Caco-2 (cell line): ENCODE results near the gene SEC31B. TPM values are rescaled to one million over a fixed set of nuclear protein-coding genes. Genes with fewer than 3 reads are reported as not detected.

Source experiments
- BruUV-seq: library from RNA; stranded (reverse); fragments of 400-500 nt; replicated peaks from 2 replicates; lab custom pipeline; 2021; lab: Mats Ljungman, UMichigan
- CTCF ChIA-PET: fragments of 300-600 bp; sonication (Branson Sonifier 250); formaldehyde crosslinking; loops from one replicate; lab custom pipeline; 2022; ENCODE audit warnings: antibody characterized with exemption; lab: Charles Lee
- POLR2A ChIA-PET: fragments of 300-600 bp; sonication (Branson Sonifier 250); formaldehyde crosslinking; loops from one replicate; lab custom pipeline; 2022; ENCODE audit warnings: antibody characterized with exemption; lab: Charles Lee
- DNase-seq, 2 experiments: peaks; one replicate each; pipeline versions ENCODE4 v3.0.0 to v3.0.0-alpha.2; 2020 to 2022
- H3K27me3 ChIP-seq: replicated peaks from 2 replicates; pipeline ENCODE4 v1.6.0; 2011; ENCODE audit warnings: low read length; ENCODE audit not compliant: control insufficient read depth, insufficient read depth
- H3K36me3 ChIP-seq: 2 replicates; pipeline ENCODE4 v1.5.1; 2011; ENCODE audit warnings: low read length; ENCODE audit not compliant: control insufficient read depth, insufficient read depth
- H3K4me1 ChIP-seq: fragments of 250-450 bp; sonication (Bioruptor Pico); 2 replicates; pipeline ENCODE4 v1.5.1; 2020; ENCODE audit warnings: mild to moderate bottlenecking
- H3K4me3 ChIP-seq: 2 replicates; pipeline ENCODE4 v1.5.1; 2011; ENCODE audit warnings: low read depth, mild to moderate bottlenecking, control low read depth, low read length
- H3K9me3 ChIP-seq: fragments of 250-450 bp; sonication (Bioruptor Pico); 2 replicates; pipeline ENCODE4 v1.5.1; 2020; ENCODE audit warnings: mild to moderate bottlenecking, moderate library complexity
- H3K27ac Mint-ChIP-seq: one replicate; pipeline ENCODE4 v1.8.0; 2022; ENCODE audit warnings: mixed read lengths; ENCODE audit not compliant: unreplicated experiment
- H3K27me3 Mint-ChIP-seq: one replicate; pipeline ENCODE4 v1.8.0; 2022; ENCODE audit warnings: mixed read lengths; ENCODE audit not compliant: insufficient read depth, unreplicated experiment
- H3K36me3 Mint-ChIP-seq: one replicate; pipeline ENCODE4 v1.8.0; 2022; ENCODE audit warnings: mild to moderate bottlenecking, mixed read lengths; ENCODE audit not compliant: insufficient read depth, unreplicated experiment
- H3K4me1 Mint-ChIP-seq: one replicate; pipeline ENCODE4 v1.8.0; 2022; ENCODE audit warnings: low read depth, mixed read lengths; ENCODE audit not compliant: unreplicated experiment
- H3K4me3 Mint-ChIP-seq: one replicate; pipeline ENCODE4 v1.8.0; 2022; ENCODE audit warnings: mild to moderate bottlenecking, moderate library complexity, mixed read lengths; ENCODE audit not compliant: unreplicated experiment
- H3K9me3 Mint-ChIP-seq: one replicate; pipeline ENCODE4 v1.8.0; 2022; ENCODE audit warnings: mixed read lengths; ENCODE audit not compliant: unreplicated experiment
- intact Hi-C: fragments of 100-400 bp; cut with micrococcal nuclease; formaldehyde crosslinking; loops from one replicate; pipeline ENCODE4 v1.10.0; 2022; ENCODE audit not compliant: unreplicated experiment
- total RNA-seq: library from RNA; stranded (reverse); gene quantifications from 2 replicates; pipeline ENCODE4 v1.2.3, GENCODE V29; 2022
- TF ChIP-seq, protein P1 (sequence below), 2 experiments: fragments of 200-600 bp in 1 of 2; IDR thresholded peaks; 1 replicate in 1 of 2; 2 replicates in 1 of 2; pipeline versions ENCODE4 v1.5.1 to v1.8.0; 2011 to 2022; ENCODE audit warnings: antibody characterized with exemption in 1 of 2, control low read depth in 1 of 2, inconsistent platforms in 1 of 2, low read depth in 1 of 2, low read length in 1 of 2, mild to moderate bottlenecking in 1 of 2, moderate library complexity in 1 of 2; ENCODE audit not compliant: insufficient read depth in 1 of 2, severe bottlenecking in 1 of 2, unreplicated experiment in 1 of 2

The SEC31B gene
- total RNA-seq, 1 experiment from 2014 or later = 5.1 TPM

DNA sequence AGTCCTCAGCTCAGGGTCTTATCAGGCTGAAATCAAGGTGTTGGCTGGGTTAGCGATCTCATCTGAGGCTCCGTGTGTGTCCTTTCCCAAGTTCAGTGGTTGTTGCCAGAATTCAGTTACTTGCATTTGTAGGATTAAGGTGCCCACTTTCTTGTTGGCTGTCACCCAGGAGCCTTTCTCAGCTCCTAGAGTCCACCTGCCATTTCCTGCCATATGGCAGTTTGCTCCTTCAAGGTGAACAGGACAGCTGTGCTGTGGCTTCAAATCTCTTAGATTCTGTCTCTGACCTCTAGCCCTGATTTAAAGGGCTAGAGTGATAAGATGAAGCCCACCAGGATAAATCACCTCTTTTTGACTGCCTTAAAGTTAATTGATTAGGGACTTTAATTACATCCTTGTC is 15.1 kb upstream of the SEC31B start:
- Histone ChIP-seq H3K27me3 (no peaks in the 10 kb centered on the region), H3K36me3 (peaks cover 2% of the 10 kb centered on the region; the same call in 1 of the 2 replicates), H3K4me1 (no peaks in the 10 kb centered on the region; the same call in 1 of the 2 replicates), H3K9me3 (no peaks in the 10 kb centered on the region), H3K4me3 (no peak overlapping the region)
- Mint-ChIP-seq H3K4me3 (peak overlapping the region; percentile 29), H3K4me1 (no peaks in the 10 kb centered on the region), H3K36me3 (peaks cover 20% of the 10 kb centered on the region), H3K9me3 (no peaks in the 10 kb centered on the region), H3K27ac (no peak overlapping the region), H3K27me3 (no peaks in the 10 kb centered on the region)
- TF ChIP-seq, protein P1, sequence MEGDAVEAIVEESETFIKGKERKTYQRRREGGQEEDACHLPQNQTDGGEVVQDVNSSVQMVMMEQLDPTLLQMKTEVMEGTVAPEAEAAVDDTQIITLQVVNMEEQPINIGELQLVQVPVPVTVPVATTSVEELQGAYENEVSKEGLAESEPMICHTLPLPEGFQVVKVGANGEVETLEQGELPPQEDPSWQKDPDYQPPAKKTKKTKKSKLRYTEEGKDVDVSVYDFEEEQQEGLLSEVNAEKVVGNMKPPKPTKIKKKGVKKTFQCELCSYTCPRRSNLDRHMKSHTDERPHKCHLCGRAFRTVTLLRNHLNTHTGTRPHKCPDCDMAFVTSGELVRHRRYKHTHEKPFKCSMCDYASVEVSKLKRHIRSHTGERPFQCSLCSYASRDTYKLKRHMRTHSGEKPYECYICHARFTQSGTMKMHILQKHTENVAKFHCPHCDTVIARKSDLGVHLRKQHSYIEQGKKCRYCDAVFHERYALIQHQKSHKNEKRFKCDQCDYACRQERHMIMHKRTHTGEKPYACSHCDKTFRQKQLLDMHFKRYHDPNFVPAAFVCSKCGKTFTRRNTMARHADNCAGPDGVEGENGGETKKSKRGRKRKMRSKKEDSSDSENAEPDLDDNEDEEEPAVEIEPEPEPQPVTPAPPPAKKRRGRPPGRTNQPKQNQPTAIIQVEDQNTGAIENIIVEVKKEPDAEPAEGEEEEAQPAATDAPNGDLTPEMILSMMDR (IDR thresholded peaks at IDR 0.05; ENCODE audit: insufficient read depth in 1 of 2, low read depth in 1 of 2, low read length in 1 of 2, severe bottlenecking in 1 of 2, unreplicated experiment in 1 of 2) = no peak
- no peak for DNase-seq
- POLR2A ChIA-PET = no interaction called here
- CTCF ChIA-PET = interaction anchor here (1.0 to 1.3 kb wide), 2 partner anchors 28 to 209 kb away, joined by 3 to 7 read pairs; no protein-coding TSS in a partner anchor
- BruUV-seq = no TSS peak
- intact Hi-C loops = no loop called here

DNA sequence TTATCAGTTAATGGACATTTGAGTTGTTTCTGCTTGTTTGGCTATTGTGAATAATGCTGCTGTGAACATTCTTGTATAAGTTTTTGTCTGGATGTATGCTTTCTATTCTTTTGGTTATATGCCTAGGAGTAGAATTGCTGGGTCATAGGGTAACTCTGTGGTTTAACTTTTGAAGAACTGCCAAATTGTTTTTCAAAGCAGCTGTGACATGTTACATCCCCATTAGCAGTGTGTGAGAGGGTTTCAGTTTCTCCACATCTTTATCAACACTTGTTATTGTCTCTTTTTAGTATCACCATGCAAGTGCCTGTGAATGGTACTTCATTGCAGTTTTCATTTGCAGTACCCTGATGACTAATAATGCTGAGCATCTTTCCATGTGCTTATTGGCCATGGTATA is 12.1 kb upstream of the SEC31B start:
- BruUV-seq = no TSS peak
- no peak overlapping the region for H3K27ac Mint-ChIP-seq
- CTCF ChIA-PET = no interaction called here
- peaks cover 6% of the 10 kb centered on the region for H3K4me1 ChIP-seq
- POLR2A ChIA-PET = no interaction called here
- no peaks in the 10 kb centered on the region for H3K9me3 ChIP-seq
- intact Hi-C loops = no loop called here
- H3K36me3 Mint-ChIP-seq = peaks cover 10% of the 10 kb centered on the region
- DNase-seq = no peak
- H3K4me3 ChIP-seq = no peak overlapping the region
- TF ChIP-seq, protein P1 (IDR thresholded peaks at IDR 0.05; ENCODE audit: insufficient read depth in 1 of 2, low read depth in 1 of 2, low read length in 1 of 2, severe bottlenecking in 1 of 2, unreplicated experiment in 1 of 2) = no peak
- no peak overlapping the region for H3K4me3 Mint-ChIP-seq
- no peaks in the 10 kb centered on the region for H3K27me3 Mint-ChIP-seq
- H3K36me3 ChIP-seq = peaks cover 1% of the 10 kb centered on the region; the same call in 1 of the 2 replicates
- peaks cover 7% of the 10 kb centered on the region for H3K4me1 Mint-ChIP-seq
- no peaks in the 10 kb centered on the region for H3K9me3 Mint-ChIP-seq
- H3K27me3 ChIP-seq = no peaks in the 10 kb centered on the region

GRCh38 chr10:100529475-100530298 is 10.0 kb upstream of the SEC31B start, which contains the start of gene NDUFB8:
Gene NDUFB8, minus strand, starts transcription at chr10:100529871. Its CDS starts 20 bp downstream, at chr10:100529851.
- Mint-ChIP-seq H3K4me3 (peak within 1 kb of the TSS; percentile 98), H3K9me3 (no peaks in the 10 kb centered on the region), H3K4me1 (peaks cover 7% of the 10 kb centered on the region), H3K27me3 (no peaks in the 10 kb centered on the region), H3K27ac (peak within 1 kb of the TSS; percentile 97), H3K36me3 (peaks cover 22% of the 10 kb centered on the region)
- DNase-seq = peak; percentile 86 to 88
- H3K4me1 ChIP-seq = peaks cover 6% of the 10 kb centered on the region
- peak within 1 kb of the TSS; percentile 53 for H3K4me3 ChIP-seq
- intact Hi-C loops = no loop called here
- TF ChIP-seq, protein P1 (IDR thresholded peaks at IDR 0.05; ENCODE audit: insufficient read depth in 1 of 2, low read depth in 1 of 2, low read length in 1 of 2, severe bottlenecking in 1 of 2, unreplicated experiment in 1 of 2) = no peak
- no peaks in the 10 kb centered on the region for H3K9me3 ChIP-seq
- peaks cover 5% of the 10 kb centered on the region for H3K36me3 ChIP-seq
- ChIA-PET POLR2A (no interaction called here), CTCF (interaction anchor here (0.6 to 1.2 kb wide), 2 partner anchors 11 to 21 kb away, joined by 3 to 8 read pairs; no protein-coding TSS in a partner anchor)
- no peaks in the 10 kb centered on the region for H3K27me3 ChIP-seq
- BruUV-seq = no TSS peak
